HG02798 (cell line): ENCODE data around the gene FZR1.

ENCODE experiments used
- ATAC-seq: cut with Tn5 transposase; IDR thresholded peaks from one replicate; pipeline ENCODE4 v1.9.1; 2021; ENCODE audit warnings: mild to moderate bottlenecking; ENCODE audit not compliant: unreplicated experiment, poor library complexity

The FZR1 gene

GRCh38 chr19:3512562-3513228, 6.6 kb downstream of the FZR1 start:
- ATAC-seq: no peak

GRCh38 chr19:3513229-3514140, 7.4 kb downstream of the FZR1 start:
- no peak for ATAC-seq

- ATAC-seq: no peak
These were observed 8.8 kb downstream of the FZR1 start for GRCh38 chr19:3514930-3515329.

- no peak for ATAC-seq
These were observed 9.8 kb downstream of the FZR1 start for GRCh38 chr19:3515891-3516422.

GRCh38 chr19:3516675-3517207, 10.6 kb downstream of the FZR1 start:
- ATAC-seq: no peak

GRCh38 chr19:3517638-3518037, 11.5 kb downstream of the FZR1 start:
- ATAC-seq: no peak

- no peak for ATAC-seq
These were observed 12.1 kb downstream of the FZR1 start for GRCh38 chr19:3518255-3518654.

- ATAC-seq: no peak
These were observed 12.5 kb downstream of the FZR1 start for GRCh38 chr19:3518659-3519058.

GRCh38 chr19:3519126-3519525, 13.0 kb downstream of the FZR1 start:
- ATAC-seq: no peak

GRCh38 chr19:3520166-3521103, 14.3 kb downstream of the FZR1 start:
- ATAC-seq: no peak

GRCh38 chr19:3521104-3521445, 15.0 kb downstream of the FZR1 start:
- no peak for ATAC-seq

GRCh38 chr19:3522421-3523360, 16.6 kb downstream of the FZR1 start:
- ATAC-seq: no peak

- no peak for ATAC-seq
These were observed 17.4 kb downstream of the FZR1 start for GRCh38 chr19:3523361-3524077.

GRCh38 chr19:3524078-3524842, 18.1 kb downstream of the FZR1 start:
- no peak for ATAC-seq

- ATAC-seq: no peak
These were observed 18.9 kb downstream of the FZR1 start for GRCh38 chr19:3524904-3525451.

- no peak for ATAC-seq
These were observed 20.6 kb downstream of the FZR1 start for GRCh38 chr19:3526507-3527237.
